HAP-1 (cell line): ENCODE results near the gene AURKAIP1.
A peak's percentile ranks its signal among the peaks of the same experiment; 100 is the strongest.

ENCODE experiments used
- DNase-seq, 2 experiments: peaks; one replicate each; pipeline ENCODE4 v3.0.0-alpha.2; 2016 to 2020; ENCODE audit warnings: low spot score in 2 of 2
- H3K27me3 ChIP-seq: fragments of 250-450 bp; sonication (Bioruptor Pico); 2 replicates; pipeline ENCODE4 v1.5.1; 2020; ENCODE audit warnings: low read depth, mild to moderate bottlenecking, moderate library complexity
- H3K36me3 ChIP-seq: fragments of 250-450 bp; sonication (Bioruptor Pico); replicated peaks from 2 replicates; pipeline ENCODE4 v1.5.1; 2020; ENCODE audit warnings: mild to moderate bottlenecking
- H3K4me1 ChIP-seq: fragments of 250-450 bp; sonication (Bioruptor Pico); 2 replicates; pipeline ENCODE4 v1.5.1; 2020; ENCODE audit warnings: mild to moderate bottlenecking
- H3K4me3 ChIP-seq: fragments of 250-450 bp; sonication (Bioruptor Pico); 2 replicates; pipeline ENCODE4 v1.5.1; 2020; ENCODE audit warnings: mild to moderate bottlenecking, moderate library complexity
- H3K9me3 ChIP-seq: fragments of 250-450 bp; sonication (Bioruptor Pico); 2 replicates; pipeline ENCODE4 v1.5.1; 2020; ENCODE audit warnings: mild to moderate bottlenecking, moderate library complexity
- in situ Hi-C: fragments of 300-500 bp; cut with MboI; formaldehyde crosslinking; loops from 3 replicates; pipeline ENCODE4 v1.14.3; 2020; ENCODE audit warnings: low sequenced_read_pairs, inconsistent platforms, mixed read lengths

AURKAIP1 gene

DNA sequence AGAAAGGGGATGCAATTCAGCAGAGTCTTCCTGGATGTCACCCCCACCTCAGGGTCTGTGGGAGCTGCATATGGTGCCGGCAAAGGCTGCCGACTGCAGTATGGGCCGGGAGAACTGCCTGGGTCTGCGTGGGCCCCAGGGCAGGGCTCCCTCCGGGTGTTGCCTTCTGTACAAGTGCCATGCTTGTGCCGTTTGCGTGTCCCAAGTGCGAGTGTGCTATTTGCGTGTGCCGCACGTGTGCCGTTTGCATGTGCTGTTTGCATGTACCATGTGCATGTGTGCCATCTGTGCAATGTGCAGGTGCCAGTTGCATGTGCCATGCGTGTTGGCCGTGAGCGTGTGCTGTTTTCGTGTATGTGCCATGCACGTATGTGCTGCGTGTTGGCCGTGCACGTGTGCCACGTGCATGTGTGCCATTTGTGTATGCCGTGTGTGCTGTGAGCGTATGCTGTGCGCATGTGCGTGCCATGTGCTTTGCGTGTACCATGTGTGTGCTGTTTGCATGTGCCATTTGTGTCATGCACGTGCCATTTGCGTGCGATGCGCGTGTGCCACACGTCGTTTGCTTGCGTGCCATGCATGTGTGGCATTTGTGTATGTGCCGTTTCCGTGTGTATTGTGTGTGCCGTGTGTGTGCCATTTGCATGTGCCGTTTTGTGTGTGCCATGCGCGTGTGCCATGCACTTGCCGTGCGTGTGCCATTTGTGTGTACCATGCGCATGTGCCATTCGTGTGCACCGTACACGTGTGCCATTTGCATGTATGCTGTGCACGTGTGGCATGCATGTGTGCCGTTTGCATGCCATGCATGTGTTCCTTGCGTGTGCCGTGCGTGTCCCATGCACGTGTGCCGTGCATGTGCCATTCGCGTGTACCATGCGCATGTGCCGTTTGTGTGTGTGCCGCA, 45.5 kb downstream of the AURKAIP1 start:
- peaks cover 4% of the 10 kb centered on the region; the same call in 1 of the 2 replicates for H3K4me1 ChIP-seq
- in situ Hi-C loops = no loop called here
- H3K4me3 ChIP-seq = no peak overlapping the region
- no peaks in the 10 kb centered on the region for H3K36me3 ChIP-seq
- H3K27me3 ChIP-seq = no peaks in the 10 kb centered on the region
- no peaks in the 10 kb centered on the region for H3K9me3 ChIP-seq
- no peak for DNase-seq

DNA sequence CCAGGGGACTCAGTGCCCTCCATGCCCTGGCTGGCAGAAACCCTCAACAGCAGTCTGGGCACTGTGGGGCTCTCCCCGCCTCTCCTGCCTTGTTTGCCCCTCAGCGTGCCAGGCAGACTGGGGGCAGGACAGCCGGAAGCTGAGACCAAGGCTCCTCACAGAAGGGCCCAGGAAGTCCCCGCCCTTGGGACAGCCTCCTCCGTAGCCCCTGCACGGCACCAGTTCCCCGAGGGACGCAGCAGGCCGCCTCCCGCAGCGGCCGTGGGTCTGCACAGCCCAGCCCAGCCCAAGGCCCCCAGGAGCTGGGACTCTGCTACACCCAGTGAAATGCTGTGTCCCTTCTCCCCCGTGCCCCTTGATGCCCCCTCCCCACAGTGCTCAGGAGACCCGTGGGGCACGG, 46.8 kb downstream of the AURKAIP1 start:
- 0 out of 2 replicates have a peak, but pooled peaks cover 3% of the 10 kb centered on the region for H3K36me3 ChIP-seq
- peaks cover 7% of the 10 kb centered on the region for H3K4me1 ChIP-seq
- H3K4me3 ChIP-seq = no peak overlapping the region
- DNase-seq = no peak
- H3K27me3 ChIP-seq = no peaks in the 10 kb centered on the region
- in situ Hi-C loops = no loop called here
- no peaks in the 10 kb centered on the region for H3K9me3 ChIP-seq

DNA sequence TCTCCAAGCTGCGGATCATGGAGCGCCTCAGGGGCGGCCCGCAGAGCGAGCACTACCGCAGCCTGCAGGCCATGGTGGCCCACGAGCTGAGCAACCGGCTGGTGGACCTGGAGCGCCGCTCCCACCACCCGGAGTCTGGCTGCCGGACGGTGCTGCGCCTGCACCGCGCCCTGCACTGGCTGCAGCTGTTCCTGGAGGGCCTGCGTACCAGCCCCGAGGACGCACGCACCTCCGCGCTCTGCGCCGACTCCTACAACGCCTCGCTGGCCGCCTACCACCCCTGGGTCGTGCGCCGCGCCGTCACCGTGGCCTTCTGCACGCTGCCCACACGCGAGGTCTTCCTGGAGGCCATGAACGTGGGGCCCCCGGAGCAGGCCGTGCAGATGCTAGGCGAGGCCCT, 47.7 kb downstream of the AURKAIP1 start:
- no peak for DNase-seq
- H3K27me3 ChIP-seq = no peaks in the 10 kb centered on the region
- H3K9me3 ChIP-seq = no peaks in the 10 kb centered on the region
- H3K4me3 ChIP-seq = no peak overlapping the region
- H3K4me1 ChIP-seq = peaks cover 10% of the 10 kb centered on the region
- H3K36me3 ChIP-seq = 0 out of 2 replicates have a peak, but pooled peaks cover 3% of the 10 kb centered on the region
- in situ Hi-C loops = no loop called here

DNA sequence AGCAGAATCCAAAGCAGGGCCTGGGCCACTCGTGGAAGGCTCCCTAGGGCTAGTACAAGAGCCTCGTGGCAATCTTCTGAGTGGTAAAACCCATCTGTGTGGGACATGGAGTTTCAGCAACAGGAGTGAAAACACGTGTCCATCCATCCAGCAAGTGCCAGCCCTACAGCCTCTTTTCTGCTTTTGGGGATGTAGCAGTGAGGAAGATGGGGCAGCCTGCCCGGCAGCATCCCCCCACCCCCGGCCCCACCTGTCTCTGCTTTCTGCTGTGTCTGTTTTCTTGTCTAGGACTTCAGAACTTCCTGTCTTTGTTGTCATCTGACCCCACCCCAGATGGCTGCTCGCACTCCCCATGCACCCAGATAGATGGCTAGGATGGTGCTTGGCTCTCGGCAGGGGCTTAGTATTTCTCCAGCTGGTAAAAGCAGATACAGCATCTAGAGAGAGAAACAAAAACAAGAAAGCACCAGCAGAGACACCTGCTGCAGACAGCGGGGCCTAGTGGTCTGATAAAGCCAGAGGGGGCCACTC, 48.9 kb downstream of the AURKAIP1 start:
- in situ Hi-C loops = no loop called here
- DNase-seq = no peak
- H3K9me3 ChIP-seq = no peaks in the 10 kb centered on the region
- H3K36me3 ChIP-seq = peaks cover 3% of the 10 kb centered on the region; the same call in 1 of the 2 replicates
- H3K27me3 ChIP-seq = no peaks in the 10 kb centered on the region
- H3K4me1 ChIP-seq = peaks cover 10% of the 10 kb centered on the region
- no peak overlapping the region for H3K4me3 ChIP-seq

DNA sequence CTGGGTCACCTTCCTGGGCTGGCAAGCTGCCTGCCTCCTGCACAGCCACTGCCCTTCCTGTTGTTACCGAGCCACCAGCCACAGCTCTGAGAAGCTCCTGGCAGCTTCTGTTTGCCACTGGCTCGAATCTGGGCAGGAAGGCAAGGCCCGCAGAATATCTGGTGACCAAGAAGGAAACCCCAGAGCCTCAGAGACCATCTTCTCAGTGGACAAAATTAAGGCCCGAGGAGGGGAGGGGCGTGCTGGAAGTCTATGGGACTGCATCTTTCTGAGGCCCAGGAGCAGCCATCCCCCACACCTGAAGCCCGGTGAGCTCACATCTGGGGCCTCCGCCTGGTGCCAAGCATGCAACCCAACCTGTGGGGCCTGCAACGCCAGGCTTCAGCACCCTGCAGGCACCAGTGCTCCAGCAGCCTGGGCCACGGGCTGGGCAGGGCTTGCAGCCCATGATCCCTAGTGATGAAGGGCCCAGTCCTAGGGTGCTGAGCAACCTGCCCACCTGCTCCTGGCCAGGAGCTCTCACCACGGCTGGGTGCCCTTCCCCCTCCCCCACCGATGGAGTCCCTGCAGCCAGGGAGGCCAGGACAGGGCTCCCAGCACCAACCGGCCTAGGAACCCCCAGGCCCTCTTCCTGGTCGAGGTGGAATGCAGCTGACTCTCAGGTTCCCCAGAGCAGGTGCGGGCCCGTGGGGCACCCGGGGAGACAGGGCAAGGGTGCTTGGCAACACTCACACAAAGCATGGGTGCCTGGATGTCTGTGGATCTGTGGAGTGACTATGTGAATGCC, 49.5 kb downstream of the AURKAIP1 start:
- H3K4me1 ChIP-seq = peaks cover 10% of the 10 kb centered on the region
- H3K4me3 ChIP-seq = peak overlapping the region; percentile 92
- H3K9me3 ChIP-seq = no peaks in the 10 kb centered on the region
- H3K36me3 ChIP-seq = peaks cover 7% of the 10 kb centered on the region
- no peak for DNase-seq
- H3K27me3 ChIP-seq = no peaks in the 10 kb centered on the region
- in situ Hi-C loops = no loop called here

DNA sequence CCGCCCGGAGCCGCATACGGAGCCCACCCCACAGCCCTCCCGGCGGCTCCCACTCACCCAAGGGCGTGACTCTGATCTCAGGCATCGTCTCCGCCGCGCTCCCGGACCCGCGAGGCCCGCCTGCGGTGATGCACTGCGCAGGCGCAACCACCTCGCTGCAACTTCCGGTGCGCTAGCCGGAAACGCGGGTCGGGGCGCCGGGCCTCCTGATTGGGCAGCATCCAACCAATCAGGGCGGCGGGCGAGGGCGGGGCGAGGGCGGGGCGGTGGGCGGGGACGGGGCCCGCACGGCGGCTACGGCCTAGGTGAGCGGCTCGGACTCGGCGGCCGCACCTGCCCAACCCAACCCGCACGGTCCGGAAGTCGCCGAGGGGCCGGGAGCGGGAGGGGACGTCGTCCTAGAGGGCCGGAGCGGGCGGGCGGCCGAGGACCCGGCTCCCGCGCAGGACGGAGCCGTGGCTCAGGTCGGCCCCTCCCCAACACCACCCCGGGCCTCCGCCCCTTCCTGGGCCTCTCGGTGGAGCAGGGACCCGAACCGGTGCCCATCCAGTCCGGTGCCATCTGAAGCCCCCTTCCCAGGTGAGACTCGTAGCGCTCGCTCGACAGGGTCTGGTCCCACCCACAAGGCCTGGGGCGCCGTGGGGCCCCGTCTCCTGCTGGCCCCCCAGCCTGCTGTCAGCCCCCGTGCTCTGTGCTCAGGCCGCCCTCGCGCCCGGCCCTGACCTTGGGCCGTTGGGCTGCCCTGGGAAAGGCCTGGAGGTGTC, 50.3 kb downstream of the AURKAIP1 start, which contains the start of the genes CPTP and INTS11:
Gene CPTP, plus strand, starts transcription at position 279 of the 764 bp plus-strand sequence. CDS start 2,109 bp downstream, outside the sequence.
Gene INTS11, minus strand, starts transcription at position 137 of the 764 bp plus-strand sequence. Its CDS starts 52 bp downstream, at position 85.
- Histone ChIP-seq H3K4me1 (peaks cover 10% of the 10 kb centered on the region), H3K4me3 (peak within 1 kb of the TSS; percentile 92)

DNA sequence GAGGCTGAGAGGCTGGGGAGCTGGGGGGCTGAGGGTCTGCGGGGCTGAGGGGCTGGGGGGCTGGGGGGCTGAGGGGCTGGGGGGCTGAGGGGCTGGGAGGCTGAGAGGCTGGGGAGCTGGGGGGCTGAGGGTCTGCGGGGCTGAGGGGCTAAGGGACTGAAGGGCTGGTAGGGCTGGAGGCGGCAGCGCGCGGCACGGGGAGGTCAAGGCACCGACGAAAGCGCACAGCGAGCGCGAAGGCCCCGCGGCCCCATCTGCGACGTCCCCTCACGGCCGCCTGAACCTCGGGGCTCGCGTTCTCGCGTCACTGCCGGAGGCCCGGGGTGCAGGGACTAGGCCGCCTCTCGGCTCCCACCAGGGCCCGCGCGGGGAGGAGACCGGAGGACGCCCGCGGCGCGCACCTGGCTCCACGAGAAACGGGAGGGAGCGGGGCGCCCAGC, 50.9 kb downstream of the AURKAIP1 start:
- H3K4me1 ChIP-seq = peaks cover 10% of the 10 kb centered on the region
- no peaks in the 10 kb centered on the region for H3K9me3 ChIP-seq
- peaks cover 21% of the 10 kb centered on the region for H3K36me3 ChIP-seq
- H3K27me3 ChIP-seq = no peaks in the 10 kb centered on the region
- DNase-seq = no peak
- peak overlapping the region; percentile 92 for H3K4me3 ChIP-seq
- in situ Hi-C loops = no loop called here

More for the DNA sequence above, 50.3 kb downstream of the AURKAIP1 start, which contains the start of the genes CPTP and INTS11:
- in situ Hi-C loops = no loop called here
- Histone ChIP-seq H3K9me3 (no peaks in the 10 kb centered on the region), H3K27me3 (no peaks in the 10 kb centered on the region), H3K36me3 (peaks cover 15% of the 10 kb centered on the region)
- peak; percentile 85 to 97 for DNase-seq
